Testis (tissue), 3 donors: ENCODE data around the gene PTPRN2. TPM values are rescaled to one million over a fixed set of nuclear protein-coding genes. Genes with fewer than 3 reads are reported as not detected.

Experiments used
- DNase-seq: peaks from one replicate; pipeline ENCODE4 v3.0.0-alpha.2; 2019
- H3K27ac ChIP-seq, 2 donors: fragments of 200-600 bp; sonication (generic); one replicate each; pipeline ENCODE4 v1.5.1; 2019
- H3K27me3 ChIP-seq: fragments of 200-600 bp; sonication (generic); one replicate; pipeline ENCODE4 v1.5.1; 2019
- H3K36me3 ChIP-seq: fragments of 200-600 bp; sonication (generic); one replicate; pipeline ENCODE4 v1.5.1; 2017; ENCODE audit warnings: low read depth; ENCODE audit errors: missing control alignments
- H3K4me1 ChIP-seq: fragments of 200-600 bp; sonication (generic); one replicate; pipeline ENCODE4 v1.5.1; 2019
- H3K4me3 ChIP-seq, 2 donors: fragments of 200-600 bp; sonication (generic); one replicate each; pipeline ENCODE4 v1.5.1; 2017 to 2019
- H3K9me3 ChIP-seq: fragments of 200-600 bp; sonication (generic); one replicate; pipeline ENCODE4 v1.5.1; 2017
- POLR2A ChIP-seq: fragments of 450-650 bp; IDR thresholded peaks from one replicate; pipeline ENCODE4 v1.6.1; 2017; ENCODE audit warnings: antibody characterized with exemption, mild to moderate bottlenecking, moderate library complexity
- WGBS, 2 donors: methylation state at CpG; one replicate each; pipeline ENCODE4 v1.1.5; 2018; 5-methylcytosine and 5-hydroxymethylcytosine counted together
- intact Hi-C: fragments of 100-400 bp; cut with DNase I; formaldehyde crosslinking; loops from one replicate; pipeline ENCODE4 v1.15.1; 2023; ENCODE audit warnings: low total_unique reads
- polyA plus RNA-seq: library from polyadenylated mRNA; stranded (reverse); fragments of 350-450 nt; fragmentation: Illumina TruSeq; extraction: RNeasy Lipid Tissue Mini Kit (QIAGEN cat#74804); gene quantifications from one replicate; pipeline ENCODE4 v1.2.3, GENCODE V29; 2014; ENCODE audit warnings: low read depth, low replicate concordance; ENCODE audit not compliant: insufficient read depth
- total RNA-seq, 2 donors: library from RNA; depleted of rRNA; stranded (reverse); fragments of >200 nt; gene quantifications; one replicate each; pipeline ENCODE4 v1.2.3, GENCODE V29; 2016
- TF ChIP-seq, protein P1 (sequence below), 3 experiments: fragments of 450-650 bp in 2 of 3; fragments of 200-600 bp in 1 of 3; sonication (generic) in 1 of 3; IDR thresholded peaks; one replicate each; pipeline ENCODE4 v1.5.1; 2016 to 2019; ENCODE audit warnings: antibody characterized with exemption in 3 of 3, mild to moderate bottlenecking in 2 of 3, moderate library complexity in 1 of 3

The PTPRN2 gene
- total and polyA plus RNA-seq, 3 donors from 2014 or later: 9.3 to 10.8 (median 9.8) TPM

GRCh38 chr7:158397885-158398284, 189.7 kb downstream of the PTPRN2 start:
- intact Hi-C loops: no loop called here
- DNase-seq: no peak
- 82 to 88% methylated on average over 6 of the region's 6 CpGs for WGBS, 2 donors
- H3K4me1 ChIP-seq: no peaks in the 10 kb centered on the region
- no peaks in the 10 kb centered on the region for H3K9me3 ChIP-seq
- no peaks in the 10 kb centered on the region for H3K27me3 ChIP-seq
- no peak overlapping the region for H3K27ac ChIP-seq
- no peaks in the 10 kb centered on the region for H3K36me3 ChIP-seq
- H3K4me3 ChIP-seq: no peak overlapping the region
- TF ChIP-seq, protein P1, sequence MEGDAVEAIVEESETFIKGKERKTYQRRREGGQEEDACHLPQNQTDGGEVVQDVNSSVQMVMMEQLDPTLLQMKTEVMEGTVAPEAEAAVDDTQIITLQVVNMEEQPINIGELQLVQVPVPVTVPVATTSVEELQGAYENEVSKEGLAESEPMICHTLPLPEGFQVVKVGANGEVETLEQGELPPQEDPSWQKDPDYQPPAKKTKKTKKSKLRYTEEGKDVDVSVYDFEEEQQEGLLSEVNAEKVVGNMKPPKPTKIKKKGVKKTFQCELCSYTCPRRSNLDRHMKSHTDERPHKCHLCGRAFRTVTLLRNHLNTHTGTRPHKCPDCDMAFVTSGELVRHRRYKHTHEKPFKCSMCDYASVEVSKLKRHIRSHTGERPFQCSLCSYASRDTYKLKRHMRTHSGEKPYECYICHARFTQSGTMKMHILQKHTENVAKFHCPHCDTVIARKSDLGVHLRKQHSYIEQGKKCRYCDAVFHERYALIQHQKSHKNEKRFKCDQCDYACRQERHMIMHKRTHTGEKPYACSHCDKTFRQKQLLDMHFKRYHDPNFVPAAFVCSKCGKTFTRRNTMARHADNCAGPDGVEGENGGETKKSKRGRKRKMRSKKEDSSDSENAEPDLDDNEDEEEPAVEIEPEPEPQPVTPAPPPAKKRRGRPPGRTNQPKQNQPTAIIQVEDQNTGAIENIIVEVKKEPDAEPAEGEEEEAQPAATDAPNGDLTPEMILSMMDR (IDR thresholded peaks at IDR 0.05): no peak
- TF ChIP-seq POLR2A: no peak

DNA sequence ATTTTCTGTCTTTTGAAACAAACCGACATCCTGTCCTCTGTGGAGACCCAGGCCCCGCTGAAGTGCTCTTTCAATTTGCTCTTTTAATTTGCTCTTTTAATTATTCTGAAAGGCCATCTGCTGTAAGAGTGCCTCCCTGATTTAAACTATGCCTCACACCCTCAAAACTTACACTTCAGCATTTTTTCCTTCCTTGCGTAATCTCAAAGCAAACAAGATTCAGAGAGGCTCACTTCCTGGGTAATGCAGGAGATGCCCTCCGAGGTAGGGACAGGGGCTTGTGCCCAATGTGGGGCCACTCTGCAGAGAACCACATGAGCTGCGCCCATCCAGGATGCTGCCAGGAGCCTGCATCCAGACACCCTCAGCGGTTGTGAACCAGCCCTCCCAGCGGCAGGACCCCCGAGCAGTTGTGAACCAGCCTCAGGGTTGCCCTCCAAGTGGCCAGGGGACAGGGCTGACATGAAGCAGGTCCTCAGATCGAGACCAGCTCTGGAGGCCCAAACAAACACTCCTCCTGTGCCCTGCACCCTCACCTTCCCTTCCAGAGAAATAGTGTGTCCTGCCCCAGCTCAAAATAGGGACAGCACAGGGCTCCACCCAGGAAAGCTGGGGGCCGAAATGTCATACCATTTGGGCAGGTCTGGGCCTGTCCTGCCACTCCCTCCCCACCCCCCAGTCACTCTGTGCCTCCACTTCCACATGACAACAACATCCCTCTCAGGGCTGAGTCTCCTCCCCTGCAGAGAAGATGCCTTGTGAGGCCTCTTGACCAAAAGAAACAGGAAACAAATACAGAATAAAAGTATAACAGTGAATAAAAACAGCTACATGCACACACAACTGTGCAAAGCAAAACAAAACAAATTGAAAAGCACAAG, 190.4 kb downstream of the PTPRN2 start:
- WGBS, 2 donors: 78 to 83% methylated on average over 5 to 10 of the region's 10 CpGs
- H3K36me3 ChIP-seq: no peaks in the 10 kb centered on the region
- no peak overlapping the region for H3K27ac ChIP-seq
- intact Hi-C loops: no loop called here
- H3K4me1 ChIP-seq: no peaks in the 10 kb centered on the region
- H3K27me3 ChIP-seq: no peaks in the 10 kb centered on the region
- TF ChIP-seq, protein P1 (IDR thresholded peaks at IDR 0.05): no peak
- TF ChIP-seq POLR2A: no peak
- H3K4me3 ChIP-seq: no peak overlapping the region
- H3K9me3 ChIP-seq: no peaks in the 10 kb centered on the region
- DNase-seq: no peak

- Histone ChIP-seq H3K9me3 (no peaks in the 10 kb centered on the region), H3K4me1 (no peaks in the 10 kb centered on the region), H3K27ac (no peak overlapping the region), H3K36me3 (no peaks in the 10 kb centered on the region), H3K27me3 (no peaks in the 10 kb centered on the region), H3K4me3 (no peak overlapping the region)
- 66 to 67% methylated on average over 14 to 17 of the region's 17 CpGs for WGBS, 2 donors
- intact Hi-C loops: no loop called here
- DNase-seq: no peak
- TF ChIP-seq POLR2A: no peak
- TF ChIP-seq, protein P1 (IDR thresholded peaks at IDR 0.05): no peak
Observed at GRCh38 chr7:158396301-158396905, 191.2 kb downstream of the PTPRN2 start.

DNA sequence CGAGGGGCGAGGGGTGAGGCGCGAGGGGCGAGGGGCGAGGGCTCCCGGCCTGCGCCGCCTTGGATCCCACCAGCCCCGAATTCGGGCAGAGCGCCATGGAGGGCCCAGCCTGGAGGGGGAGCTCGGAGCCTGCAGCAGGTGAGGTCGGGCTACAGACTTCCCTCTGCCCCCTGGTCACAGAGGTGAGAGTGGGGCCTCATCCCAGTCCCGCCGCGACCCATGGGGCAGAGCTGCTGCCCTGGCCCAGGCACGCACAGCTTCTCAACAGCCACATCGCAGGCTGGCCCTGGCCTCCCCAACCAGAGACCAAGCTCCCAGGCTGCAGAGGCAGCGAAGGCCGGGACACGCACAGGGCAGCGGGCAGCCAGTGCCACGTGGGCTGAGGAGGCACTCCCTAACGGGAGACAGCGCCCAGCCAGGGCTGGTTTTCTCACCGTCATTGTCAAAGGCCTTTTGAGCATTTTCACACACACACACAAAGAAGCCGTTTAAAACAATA, 191.8 kb downstream of the PTPRN2 start:
- Histone ChIP-seq H3K36me3 (no peaks in the 10 kb centered on the region), H3K4me3 (no peak overlapping the region), H3K4me1 (no peaks in the 10 kb centered on the region), H3K9me3 (no peaks in the 10 kb centered on the region), H3K27me3 (no peaks in the 10 kb centered on the region), H3K27ac (no peak overlapping the region)
- TF ChIP-seq, protein P1 (IDR thresholded peaks at IDR 0.05): no peak
- TF ChIP-seq POLR2A: no peak
- WGBS, 2 donors: 17 to 66% methylated on average over 9 to 28 of the region's 28 CpGs
- intact Hi-C loops: no loop called here
- DNase-seq: no peak
